ENCODE results near the gene CHD1.

The CHD1 gene

GRCh38 chr5:98927989-98928872 lies 576 bp downstream of the CHD1 start:
- H3K9me3 ChIP-seq = no peaks in the 10 kb centered on the region
- H3K36me3 ChIP-seq = peaks cover 32% of the 10 kb centered on the region
- H3K27me3 ChIP-seq = no peaks in the 10 kb centered on the region
- peak overlapping the region; percentile 99 for H3K27ac ChIP-seq
- TF ChIP-seq, protein P1, sequence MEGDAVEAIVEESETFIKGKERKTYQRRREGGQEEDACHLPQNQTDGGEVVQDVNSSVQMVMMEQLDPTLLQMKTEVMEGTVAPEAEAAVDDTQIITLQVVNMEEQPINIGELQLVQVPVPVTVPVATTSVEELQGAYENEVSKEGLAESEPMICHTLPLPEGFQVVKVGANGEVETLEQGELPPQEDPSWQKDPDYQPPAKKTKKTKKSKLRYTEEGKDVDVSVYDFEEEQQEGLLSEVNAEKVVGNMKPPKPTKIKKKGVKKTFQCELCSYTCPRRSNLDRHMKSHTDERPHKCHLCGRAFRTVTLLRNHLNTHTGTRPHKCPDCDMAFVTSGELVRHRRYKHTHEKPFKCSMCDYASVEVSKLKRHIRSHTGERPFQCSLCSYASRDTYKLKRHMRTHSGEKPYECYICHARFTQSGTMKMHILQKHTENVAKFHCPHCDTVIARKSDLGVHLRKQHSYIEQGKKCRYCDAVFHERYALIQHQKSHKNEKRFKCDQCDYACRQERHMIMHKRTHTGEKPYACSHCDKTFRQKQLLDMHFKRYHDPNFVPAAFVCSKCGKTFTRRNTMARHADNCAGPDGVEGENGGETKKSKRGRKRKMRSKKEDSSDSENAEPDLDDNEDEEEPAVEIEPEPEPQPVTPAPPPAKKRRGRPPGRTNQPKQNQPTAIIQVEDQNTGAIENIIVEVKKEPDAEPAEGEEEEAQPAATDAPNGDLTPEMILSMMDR (IDR thresholded peaks at IDR 0.05) = no peak
- H3K4me1 ChIP-seq (ENCODE audit: control insufficient read depth in 1 of 2, insufficient read depth in 1 of 2, low read depth in 1 of 2, low read length in 1 of 2) = peaks cover 40 to 46% of the 10 kb centered on the region in 2 experiments
- peak overlapping the region; percentile 66 to 81 for H3K4me3 ChIP-seq (ENCODE audit: low read depth in 1 of 2, low read length in 1 of 2)

GRCh38 chr5:98927242-98927988 lies 1.4 kb downstream of the CHD1 start:
- Histone ChIP-seq H3K27ac (peak overlapping the region; percentile 99), H3K36me3 (peaks cover 41% of the 10 kb centered on the region), H3K27me3 (no peaks in the 10 kb centered on the region), H3K9me3 (no peaks in the 10 kb centered on the region), H3K4me3 (ENCODE audit: low read depth in 1 of 2, low read length in 1 of 2) (peak overlapping the region; percentile 66 to 81), H3K4me1 (ENCODE audit: control insufficient read depth in 1 of 2, insufficient read depth in 1 of 2, low read depth in 1 of 2, low read length in 1 of 2) (peaks cover 32 to 38% of the 10 kb centered on the region in 2 experiments)
- TF ChIP-seq, protein P1 (IDR thresholded peaks at IDR 0.05) = no peak

GRCh38 chr5:98923966-98924365 lies 4.8 kb downstream of the CHD1 start:
- Histone ChIP-seq H3K27ac (peak overlapping the region; percentile 21), H3K4me1 (ENCODE audit: control insufficient read depth in 1 of 2, insufficient read depth in 1 of 2, low read depth in 1 of 2, low read length in 1 of 2) (peaks cover 8 to 18% of the 10 kb centered on the region in 2 experiments), H3K4me3 (ENCODE audit: low read depth in 1 of 2, low read length in 1 of 2) (no peak overlapping the region), H3K9me3 (no peaks in the 10 kb centered on the region), H3K36me3 (peaks cover 63% of the 10 kb centered on the region), H3K27me3 (no peaks in the 10 kb centered on the region)
- TF ChIP-seq, protein P1 (IDR thresholded peaks at IDR 0.05) = no peak

DNA sequence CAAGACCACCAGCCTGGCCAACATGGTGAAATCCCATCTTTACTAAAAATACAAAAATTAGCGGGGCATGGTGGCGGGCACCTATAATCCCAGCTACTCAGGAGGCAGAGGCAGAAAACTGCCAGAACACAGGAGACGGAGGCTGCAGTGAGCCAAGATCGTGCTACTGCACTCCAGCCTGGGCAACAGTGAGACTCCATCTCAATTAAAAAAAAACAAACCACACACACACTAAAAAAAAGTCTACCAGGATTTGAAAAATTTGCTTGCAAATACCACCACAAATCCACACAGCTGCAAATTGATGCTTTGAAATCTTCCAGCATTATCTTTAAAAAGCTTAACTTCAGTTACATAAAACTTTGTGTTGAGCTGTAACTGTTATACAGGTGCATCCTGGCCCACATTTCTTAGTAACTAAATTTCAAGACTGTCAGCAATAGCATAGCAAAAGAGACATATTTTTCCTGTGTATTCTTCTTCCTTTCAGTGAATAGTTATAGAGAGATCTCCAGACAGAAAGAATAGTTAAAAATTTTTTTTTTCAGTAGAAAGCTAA lies 6.8 kb downstream of the CHD1 start:
- Histone ChIP-seq H3K27ac (no peak overlapping the region), H3K4me3 (ENCODE audit: low read depth in 1 of 2, low read length in 1 of 2) (no peak overlapping the region), H3K27me3 (no peaks in the 10 kb centered on the region), H3K9me3 (no peaks in the 10 kb centered on the region), H3K36me3 (peaks cover 71% of the 10 kb centered on the region), H3K4me1 (ENCODE audit: control insufficient read depth in 1 of 2, insufficient read depth in 1 of 2, low read depth in 1 of 2, low read length in 1 of 2) (peaks cover 11 to 17% of the 10 kb centered on the region in 2 experiments)
- TF ChIP-seq, protein P1 (IDR thresholded peaks at IDR 0.05) = no peak

DNA sequence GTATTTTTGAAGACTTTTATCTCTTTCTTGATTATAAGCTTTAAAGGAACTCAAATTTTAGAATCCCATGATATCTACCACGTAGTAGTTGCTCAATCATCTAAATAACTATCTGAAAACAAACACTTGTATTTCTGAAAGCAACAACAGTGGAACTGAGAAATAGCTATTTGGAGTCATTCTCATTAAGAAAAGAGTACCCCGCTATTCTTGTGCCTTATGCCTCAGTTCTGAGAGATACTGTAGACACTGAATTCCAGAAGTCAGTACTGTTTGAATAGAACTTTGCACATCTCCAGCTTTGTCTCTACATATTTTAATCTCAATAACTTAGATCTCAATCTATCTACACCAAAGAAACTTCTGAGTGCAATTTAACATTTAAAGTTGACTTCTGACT lies 11.4 kb downstream of the CHD1 start:
- no peaks in the 10 kb centered on the region for H3K9me3 ChIP-seq
- H3K27me3 ChIP-seq = no peaks in the 10 kb centered on the region
- TF ChIP-seq, protein P1 (IDR thresholded peaks at IDR 0.05) = no peak
- peaks cover 38% of the 10 kb centered on the region for H3K36me3 ChIP-seq
- H3K4me3 ChIP-seq (ENCODE audit: low read depth in 1 of 2, low read length in 1 of 2) = no peak overlapping the region
- peaks cover 5 to 12% of the 10 kb centered on the region in 2 experiments for H3K4me1 ChIP-seq (ENCODE audit: control insufficient read depth in 1 of 2, insufficient read depth in 1 of 2, low read depth in 1 of 2, low read length in 1 of 2)
- peak overlapping the region; percentile 7 for H3K27ac ChIP-seq
